Stimulated activated CD4-positive, alpha-beta T cell treated with anti-CD3 and anti-CD28 coated beads, TNF-alpha, amount 100 ng/mL, for 4 hours (primary cell): ENCODE results near the gene KRT75.

ENCODE experiments used
- DNase-seq, 3 experiments: peaks; one replicate each; pipeline ENCODE4 v3.0.0-alpha.2; 2020; ENCODE audit warnings: low read depth in 3 of 3

The KRT75 gene

GRCh38 chr12:52439845-52440244 is 5.7 kb upstream of the KRT75 start:
- DNase-seq, result no peak

GRCh38 chr12:52439420-52439819 is 5.2 kb upstream of the KRT75 start:
- no peak for DNase-seq

- DNase-seq, result no peak
These were observed 4.4 kb upstream of the KRT75 start for GRCh38 chr12:52438305-52439301.

GRCh38 chr12:52437508-52437907 is 3.3 kb upstream of the KRT75 start:
- DNase-seq, result no peak

- no peak for DNase-seq
These were observed 2.8 kb upstream of the KRT75 start for GRCh38 chr12:52436828-52437474.

GRCh38 chr12:52436000-52436827 is 2.0 kb upstream of the KRT75 start:
- DNase-seq, result no peak

- DNase-seq, result no peak
These were observed 1.5 kb upstream of the KRT75 start for GRCh38 chr12:52435659-52435999.

GRCh38 chr12:52434760-52435530 is 774 bp upstream of the KRT75 start:
- no peak for DNase-seq

GRCh38 chr12:52433501-52434080 is 580 bp downstream of the KRT75 start:
- DNase-seq, result no peak

GRCh38 chr12:52432559-52433207 is 1.5 kb downstream of the KRT75 start:
- no peak for DNase-seq

- no peak for DNase-seq
These were observed 6.0 kb downstream of the KRT75 start for GRCh38 chr12:52428121-52428520.

- no peak for DNase-seq
These were observed 7.1 kb downstream of the KRT75 start for GRCh38 chr12:52427083-52427482.

- DNase-seq, result no peak
These were observed 8.1 kb downstream of the KRT75 start for GRCh38 chr12:52426034-52426433.

GRCh38 chr12:52425466-52425865 is 8.7 kb downstream of the KRT75 start:
- no peak for DNase-seq

- no peak for DNase-seq
These were observed 10.3 kb downstream of the KRT75 start for GRCh38 chr12:52423661-52424500.

- no peak for DNase-seq
These were observed 11.1 kb downstream of the KRT75 start for GRCh38 chr12:52423035-52423434.

GRCh38 chr12:52419656-52420055 is 14.5 kb downstream of the KRT75 start:
- no peak for DNase-seq

GRCh38 chr12:52418576-52419110 is 15.5 kb downstream of the KRT75 start:
- DNase-seq, result no peak

- no peak for DNase-seq
These were observed 16.4 kb downstream of the KRT75 start for GRCh38 chr12:52417740-52418139.
